Measurements from ENCODE around the gene FAM210A.
A peak's percentile ranks its signal among the peaks of the same experiment; 100 is the strongest.

The FAM210A gene

GRCh38 chr18:13645093-13645492 lies 81.3 kb downstream of the FAM210A start:
- no peak for DNase-seq (ENCODE audit: low spot score)

- DNase-seq (ENCODE audit: low spot score), result no peak
Observed at GRCh38 chr18:13643261-13643751, 83.1 kb downstream of the FAM210A start.

- DNase-seq (ENCODE audit: low spot score), result no peak
Observed at GRCh38 chr18:13642440-13642827, 83.9 kb downstream of the FAM210A start.

GRCh38 chr18:13641551-13642439 lies 84.6 kb downstream of the FAM210A start:
- DNase-seq (ENCODE audit: low spot score), result no peak

GRCh38 chr18:13640266-13640860 lies 86.0 kb downstream of the FAM210A start:
- no peak for DNase-seq (ENCODE audit: low spot score)

- DNase-seq (ENCODE audit: low spot score), result no peak
Observed at GRCh38 chr18:13638719-13639595, 87.4 kb downstream of the FAM210A start.

GRCh38 chr18:13635046-13635445 lies 91.3 kb downstream of the FAM210A start:
- DNase-seq (ENCODE audit: low spot score), result peak; percentile 50

GRCh38 chr18:13633700-13634099 lies 92.7 kb downstream of the FAM210A start:
- no peak for DNase-seq (ENCODE audit: low spot score)

GRCh38 chr18:13630716-13631268 lies 95.6 kb downstream of the FAM210A start:
- DNase-seq (ENCODE audit: low spot score), result no peak

- DNase-seq (ENCODE audit: low spot score), result peak; percentile 89
Observed at GRCh38 chr18:13629841-13630715, 96.3 kb downstream of the FAM210A start.

GRCh38 chr18:13628211-13628610 lies 98.1 kb downstream of the FAM210A start:
- DNase-seq (ENCODE audit: low spot score), result no peak

- no peak for DNase-seq (ENCODE audit: low spot score)
Observed at GRCh38 chr18:13627639-13628038, 98.7 kb downstream of the FAM210A start.

- no peak for DNase-seq (ENCODE audit: low spot score)
Observed at GRCh38 chr18:13626544-13626908, 99.8 kb downstream of the FAM210A start.

GRCh38 chr18:13625843-13626543 lies 100.4 kb downstream of the FAM210A start:
- DNase-seq (ENCODE audit: low spot score), result no peak

GRCh38 chr18:13625355-13625754 lies 101.0 kb downstream of the FAM210A start:
- DNase-seq (ENCODE audit: low spot score), result no peak

GRCh38 chr18:13624563-13625237 lies 101.7 kb downstream of the FAM210A start:
- DNase-seq (ENCODE audit: low spot score), result no peak

GRCh38 chr18:13623871-13624270 lies 102.5 kb downstream of the FAM210A start:
- no peak for DNase-seq (ENCODE audit: low spot score)

GRCh38 chr18:13623348-13623747 lies 103.0 kb downstream of the FAM210A start:
- DNase-seq (ENCODE audit: low spot score), result no peak

GRCh38 chr18:13622751-13623150 lies 103.6 kb downstream of the FAM210A start:
- no peak for DNase-seq (ENCODE audit: low spot score)
